H9 (cell line): ENCODE measurements around the gene ARF4. TPM values are rescaled to one million over a fixed set of nuclear protein-coding genes. Genes with fewer than 3 reads are reported as not detected.

Experiments used
- DNase-seq: peaks from one replicate; pipeline ENCODE4 v3.0.0-alpha.2; 2017
- H2AFZ ChIP-seq: one replicate; pipeline ENCODE4 v1.6.1; 2013; ENCODE audit warnings: mild to moderate bottlenecking, low read length, control low read depth, moderate library complexity
- H2AK5ac ChIP-seq: 2 replicates; pipeline ENCODE4 v1.6.1; 2013; ENCODE audit warnings: low read length, control low read depth, mixed read lengths; ENCODE audit not compliant: insufficient read length
- H2BK120ac ChIP-seq: one replicate; pipeline ENCODE4 v1.6.1; 2013; ENCODE audit warnings: low read depth, mild to moderate bottlenecking, low read length, control low read depth, inconsistent platforms; ENCODE audit not compliant: poor library complexity, severe bottlenecking
- H2BK12ac ChIP-seq: 2 replicates; pipeline ENCODE4 v1.6.1; 2013; ENCODE audit warnings: low read length, control low read depth, mixed read lengths, low read depth; ENCODE audit not compliant: insufficient read length
- H2BK15ac ChIP-seq: 2 replicates; pipeline ENCODE4 v1.6.1; 2013; ENCODE audit warnings: low read depth, low read length, control low read depth
- H2BK20ac ChIP-seq: one replicate; pipeline ENCODE4 v1.6.1; 2013; ENCODE audit warnings: low read depth, mild to moderate bottlenecking, low read length, control low read depth, inconsistent platforms; ENCODE audit not compliant: poor library complexity, severe bottlenecking
- H2BK5ac ChIP-seq: 2 replicates; pipeline ENCODE4 v1.6.1; 2013; ENCODE audit warnings: low read length, control low read depth, mixed read lengths; ENCODE audit not compliant: insufficient read length
- H3K14ac ChIP-seq: 2 replicates; pipeline ENCODE4 v1.6.1; 2013; ENCODE audit warnings: low read length, control low read depth; ENCODE audit not compliant: insufficient read depth
- H3K18ac ChIP-seq: 2 replicates; pipeline ENCODE4 v1.6.1; 2013; ENCODE audit warnings: low read depth, mild to moderate bottlenecking, mixed read lengths, low read length, control low read depth; ENCODE audit not compliant: insufficient read length
- H3K23ac ChIP-seq: 2 replicates; pipeline ENCODE4 v1.6.1; 2013; ENCODE audit warnings: low read length, control low read depth, mixed read lengths, low read depth; ENCODE audit not compliant: insufficient read length
- H3K23me2 ChIP-seq: 2 replicates; pipeline ENCODE4 v1.6.1; 2013; ENCODE audit warnings: low read depth, mild to moderate bottlenecking, mixed read lengths, low read length, control low read depth; ENCODE audit not compliant: insufficient read length, poor library complexity, severe bottlenecking
- H3K27ac ChIP-seq: 2 replicates; pipeline ENCODE4 v1.5.1; 2013; ENCODE audit warnings: low read length, control low read depth, mixed read lengths, low read depth; ENCODE audit not compliant: insufficient read length
- H3K27me3 ChIP-seq: 2 replicates; pipeline ENCODE4 v1.6.1; 2013; ENCODE audit warnings: low read length, control low read depth, inconsistent platforms; ENCODE audit not compliant: insufficient read depth
- H3K4ac ChIP-seq: 2 replicates; pipeline ENCODE4 v1.6.1; 2013; ENCODE audit warnings: low read depth, mild to moderate bottlenecking, control low read depth, inconsistent platforms, low read length, moderate library complexity
- H3K4me1 ChIP-seq: 2 replicates; pipeline ENCODE4 v1.6.1; 2013; ENCODE audit warnings: low read length, control low read depth, inconsistent platforms; ENCODE audit not compliant: insufficient read depth
- H3K4me2 ChIP-seq: 2 replicates; pipeline ENCODE4 v1.6.1; 2013; ENCODE audit warnings: low read length, control low read depth, mixed read lengths; ENCODE audit not compliant: insufficient read length, insufficient read depth
- H3K56ac ChIP-seq: 2 replicates; pipeline ENCODE4 v1.6.1; 2013; ENCODE audit warnings: low read depth, mild to moderate bottlenecking, mixed read lengths, low read length, control low read depth; ENCODE audit not compliant: insufficient read length
- H3K79me1 ChIP-seq: 2 replicates; pipeline ENCODE4 v1.6.1; 2013; ENCODE audit warnings: low read depth, mild to moderate bottlenecking, moderate library complexity, low read length, control low read depth, inconsistent platforms; ENCODE audit not compliant: insufficient read depth, poor library complexity, severe bottlenecking
- H3K79me2 ChIP-seq: 2 replicates; pipeline ENCODE4 v1.6.1; 2013; ENCODE audit warnings: low read length, control low read depth, inconsistent platforms; ENCODE audit not compliant: insufficient read depth
- H3K9ac ChIP-seq: 2 replicates; pipeline ENCODE4 v1.6.1; 2013; ENCODE audit warnings: low read length, control low read depth, mixed read lengths; ENCODE audit not compliant: insufficient read length; ENCODE audit errors: extremely low read depth
- H3K9me3 ChIP-seq: one replicate; pipeline ENCODE4 v1.6.1; 2013; ENCODE audit warnings: low read depth, low read length, inconsistent platforms; ENCODE audit not compliant: control insufficient read depth
- H3T11ph ChIP-seq: one replicate; pipeline ENCODE4 v1.6.1; 2013; ENCODE audit warnings: mild to moderate bottlenecking, low read length, control low read depth, inconsistent platforms
- H4K20me1 ChIP-seq: one replicate; pipeline ENCODE4 v1.6.1; 2013; ENCODE audit not compliant: control insufficient read depth, insufficient read length, insufficient read depth
- H4K5ac ChIP-seq: 2 replicates; pipeline ENCODE4 v1.6.1; 2013; ENCODE audit warnings: low read depth, mild to moderate bottlenecking, mixed read lengths, low read length, control low read depth; ENCODE audit not compliant: insufficient read length
- H4K8ac ChIP-seq: replicated peaks from 2 replicates; pipeline ENCODE4 v1.6.1; 2013; ENCODE audit warnings: low read length, control low read depth, mixed read lengths, low read depth; ENCODE audit not compliant: insufficient read length
- H4K91ac ChIP-seq: 2 replicates; pipeline ENCODE4 v1.6.1; 2013; ENCODE audit warnings: low read depth, mild to moderate bottlenecking, moderate library complexity, mixed read lengths, low read length, control low read depth; ENCODE audit not compliant: insufficient read length
- H3K27ac Mint-ChIP-seq, 3 experiments: 2 replicates in 2 of 3; 3 replicates in 1 of 3; pipeline ENCODE4 v1.8.0; 2020 to 2021; ENCODE audit warnings: mixed read lengths in 3 of 3, mild to moderate bottlenecking in 1 of 3, moderate library complexity in 1 of 3
- H3K27me3 Mint-ChIP-seq: 2 replicates; pipeline ENCODE4 v1.8.0; 2021; ENCODE audit warnings: low read depth, mild to moderate bottlenecking, moderate library complexity, mixed read lengths
- H3K36me3 Mint-ChIP-seq, 3 experiments: 2 replicates in 2 of 3; 3 replicates in 1 of 3; pipeline ENCODE4 v1.8.0; 2020 to 2021; ENCODE audit warnings: low read depth in 3 of 3, mixed read lengths in 3 of 3; ENCODE audit not compliant: insufficient read depth in 1 of 3
- H3K4me1 Mint-ChIP-seq, 2 experiments: 2 replicates each; pipeline ENCODE4 v1.8.0; 2020; ENCODE audit warnings: mixed read lengths in 2 of 2
- H3K4me3 Mint-ChIP-seq, 2 experiments: 2 replicates in 1 of 2; 3 replicates in 1 of 2; pipeline ENCODE4 v1.8.0; 2020 to 2021; ENCODE audit warnings: mild to moderate bottlenecking in 2 of 2, mixed read lengths in 2 of 2, moderate library complexity in 1 of 2
- H3K9me3 Mint-ChIP-seq, 2 experiments: 2 replicates in 1 of 2; 3 replicates in 1 of 2; pipeline ENCODE4 v1.8.0; 2020; ENCODE audit warnings: mild to moderate bottlenecking in 2 of 2, mixed read lengths in 2 of 2, moderate library complexity in 1 of 2
- total RNA-seq: library from RNA; stranded (reverse); gene quantifications from 2 replicates; pipeline ENCODE4 v1.2.1, GENCODE V29; 2021
- TF ChIP-seq, protein P1 (sequence below): fragments of 200-600 bp; sonication (generic); conservative IDR thresholded peaks from 3 replicates; pipeline ENCODE4 v1.8.0; 2021; ENCODE audit warnings: antibody characterized with exemption, mild to moderate bottlenecking

The ARF4 gene
- total RNA-seq, 1 experiment from 2014 or later, result 160 TPM

DNA sequence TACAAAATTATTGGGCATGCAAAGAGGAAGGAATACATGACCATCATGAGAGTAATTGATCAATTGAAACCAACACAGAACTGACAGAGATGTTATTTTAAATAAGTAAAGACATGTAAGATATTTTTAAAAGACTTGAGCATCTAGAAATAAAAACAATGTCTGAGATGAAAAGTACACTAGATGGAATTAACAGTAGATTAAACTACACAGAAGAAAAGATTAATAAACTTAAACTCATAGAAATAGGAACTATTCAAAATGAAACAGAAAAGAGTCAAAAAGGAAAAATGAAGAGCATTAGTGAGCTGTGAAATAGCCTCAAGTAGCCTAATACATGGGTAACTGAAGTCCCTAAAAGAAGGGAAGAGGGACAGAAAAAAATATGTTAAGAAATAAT, 8.5 kb upstream of the ARF4 start:
- no peak overlapping the region for H3K4ac ChIP-seq
- no peak overlapping the region for H3K14ac ChIP-seq
- peaks cover 23 to 34% of the 10 kb centered on the region in 2 experiments for H3K9me3 Mint-ChIP-seq

More for the DNA sequence above, 8.5 kb upstream of the ARF4 start:
- no peak overlapping the region for H2AFZ ChIP-seq
- H3K23ac ChIP-seq, result no peak overlapping the region
- Mint-ChIP-seq H3K4me1 (no peaks in the 10 kb centered on the region), H3K27me3 (peaks cover 2% of the 10 kb centered on the region; the same call in 1 of the 2 replicates), H3K27ac (no peak overlapping the region), H3K36me3 (peaks cover 5 to 34% (median 29%) of the 10 kb centered on the region in 3 experiments; a peak in 6 of 7 replicates), H3K4me3 (no peak overlapping the region; a peak in 1 of 5 replicates)
- no peak overlapping the region for H3K4me2 ChIP-seq
- H2BK15ac ChIP-seq, result no peak overlapping the region
- no peaks in the 10 kb centered on the region for H3K9me3 ChIP-seq
- H2AK5ac ChIP-seq, result no peak overlapping the region
- TF ChIP-seq, protein P1, sequence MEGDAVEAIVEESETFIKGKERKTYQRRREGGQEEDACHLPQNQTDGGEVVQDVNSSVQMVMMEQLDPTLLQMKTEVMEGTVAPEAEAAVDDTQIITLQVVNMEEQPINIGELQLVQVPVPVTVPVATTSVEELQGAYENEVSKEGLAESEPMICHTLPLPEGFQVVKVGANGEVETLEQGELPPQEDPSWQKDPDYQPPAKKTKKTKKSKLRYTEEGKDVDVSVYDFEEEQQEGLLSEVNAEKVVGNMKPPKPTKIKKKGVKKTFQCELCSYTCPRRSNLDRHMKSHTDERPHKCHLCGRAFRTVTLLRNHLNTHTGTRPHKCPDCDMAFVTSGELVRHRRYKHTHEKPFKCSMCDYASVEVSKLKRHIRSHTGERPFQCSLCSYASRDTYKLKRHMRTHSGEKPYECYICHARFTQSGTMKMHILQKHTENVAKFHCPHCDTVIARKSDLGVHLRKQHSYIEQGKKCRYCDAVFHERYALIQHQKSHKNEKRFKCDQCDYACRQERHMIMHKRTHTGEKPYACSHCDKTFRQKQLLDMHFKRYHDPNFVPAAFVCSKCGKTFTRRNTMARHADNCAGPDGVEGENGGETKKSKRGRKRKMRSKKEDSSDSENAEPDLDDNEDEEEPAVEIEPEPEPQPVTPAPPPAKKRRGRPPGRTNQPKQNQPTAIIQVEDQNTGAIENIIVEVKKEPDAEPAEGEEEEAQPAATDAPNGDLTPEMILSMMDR, result no peak
- no peak overlapping the region for H3K56ac ChIP-seq
- no peak overlapping the region for H4K8ac ChIP-seq
- H3K23me2 ChIP-seq, result no peaks in the 10 kb centered on the region
- no peaks in the 10 kb centered on the region for H4K20me1 ChIP-seq
- H3K9ac ChIP-seq, result no peak overlapping the region
- H3K18ac ChIP-seq, result no peak overlapping the region
- H3K27me3 ChIP-seq, result no peaks in the 10 kb centered on the region
- H4K5ac ChIP-seq, result no peak overlapping the region
- DNase-seq, result no peak
- no peak overlapping the region for H4K91ac ChIP-seq
- H3K79me2 ChIP-seq, result no peaks in the 10 kb centered on the region
- H3T11ph ChIP-seq, result no peak overlapping the region
- H2BK12ac ChIP-seq, result no peak overlapping the region
- H2BK20ac ChIP-seq, result no peak overlapping the region
- no peaks in the 10 kb centered on the region for H3K4me1 ChIP-seq
- no peak overlapping the region for H2BK5ac ChIP-seq
- H2BK120ac ChIP-seq, result no peak overlapping the region
- no peak overlapping the region for H3K27ac ChIP-seq
- H3K79me1 ChIP-seq, result no peaks in the 10 kb centered on the region
